ENCODE results near the gene ECEL1.
A peak's percentile ranks its signal among the peaks of the same experiment; 100 is the strongest.
"Not testable (repeated sequence)": the region's sequence is repeated elsewhere in the genome, so short reads cannot be mapped to it uniquely, and the experiment has no call there.

Gene ECEL1

GRCh38 chr2:232447638-232448303 is 39.9 kb downstream of the ECEL1 start:
- ChIA-PET POLR2A (no interaction called here), CTCF (interaction anchor here (1.0 to 3.6 kb wide), 13 partner anchors 9 to 595 kb away, joined by 3 to 38 read pairs (median 6); partner anchors contain the start of genes CHRND and PRSS56)
- no peak for DNase-seq (ENCODE audit: low read depth, low spot score)

GRCh38 chr2:232447091-232447620 is 40.5 kb downstream of the ECEL1 start:
- POLR2A ChIA-PET = no interaction called here

More at GRCh38 chr2:232447638-232448303, 39.9 kb downstream of the ECEL1 start:
- TF ChIP-seq, protein P1, sequence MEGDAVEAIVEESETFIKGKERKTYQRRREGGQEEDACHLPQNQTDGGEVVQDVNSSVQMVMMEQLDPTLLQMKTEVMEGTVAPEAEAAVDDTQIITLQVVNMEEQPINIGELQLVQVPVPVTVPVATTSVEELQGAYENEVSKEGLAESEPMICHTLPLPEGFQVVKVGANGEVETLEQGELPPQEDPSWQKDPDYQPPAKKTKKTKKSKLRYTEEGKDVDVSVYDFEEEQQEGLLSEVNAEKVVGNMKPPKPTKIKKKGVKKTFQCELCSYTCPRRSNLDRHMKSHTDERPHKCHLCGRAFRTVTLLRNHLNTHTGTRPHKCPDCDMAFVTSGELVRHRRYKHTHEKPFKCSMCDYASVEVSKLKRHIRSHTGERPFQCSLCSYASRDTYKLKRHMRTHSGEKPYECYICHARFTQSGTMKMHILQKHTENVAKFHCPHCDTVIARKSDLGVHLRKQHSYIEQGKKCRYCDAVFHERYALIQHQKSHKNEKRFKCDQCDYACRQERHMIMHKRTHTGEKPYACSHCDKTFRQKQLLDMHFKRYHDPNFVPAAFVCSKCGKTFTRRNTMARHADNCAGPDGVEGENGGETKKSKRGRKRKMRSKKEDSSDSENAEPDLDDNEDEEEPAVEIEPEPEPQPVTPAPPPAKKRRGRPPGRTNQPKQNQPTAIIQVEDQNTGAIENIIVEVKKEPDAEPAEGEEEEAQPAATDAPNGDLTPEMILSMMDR (IDR thresholded peaks at IDR 0.05; ENCODE audit: insufficient read depth, low read length, missing control alignments) = no peak
- H3K4me3 ChIP-seq (ENCODE audit: low read depth, low read length) = no peak overlapping the region

DNA sequence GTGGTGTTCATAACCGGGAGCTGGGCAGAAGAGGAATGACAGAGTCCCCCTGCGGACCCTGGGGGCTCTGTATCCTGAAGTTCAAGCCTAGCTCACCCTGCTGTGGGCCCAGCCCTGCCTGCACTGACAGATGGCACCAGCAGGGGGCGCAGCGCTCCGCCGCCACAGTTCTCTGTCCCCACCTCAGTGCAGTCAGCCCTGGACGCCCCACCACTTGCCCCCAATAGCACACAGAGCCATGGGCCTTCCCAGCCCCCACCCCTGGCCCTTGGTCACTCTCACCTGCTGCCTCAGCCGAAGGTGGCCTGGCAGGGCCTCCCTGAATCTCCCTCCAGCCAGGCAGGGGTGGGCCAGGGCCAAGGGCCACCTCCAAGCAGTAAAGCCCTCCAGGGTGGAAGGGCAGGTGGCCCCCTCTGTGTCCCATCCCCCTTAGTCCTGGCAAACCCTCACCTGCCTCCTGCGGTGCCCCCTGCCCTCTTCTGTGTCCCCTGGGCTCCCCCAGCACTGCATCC is 41.3 kb downstream of the ECEL1 start:
- CTCF ChIA-PET = interaction anchor here (0.8 to 3.6 kb wide), 15 partner anchors 9 to 594 kb away, joined by 3 to 38 read pairs (median 5); partner anchors contain the start of gene PRSS56
- POLR2A ChIA-PET; DNase-seq (ENCODE audit: low read depth, low spot score); H3K4me3 ChIP-seq (ENCODE audit: low read depth, low read length): not testable (repeated sequence)

More at GRCh38 chr2:232447091-232447620, 40.5 kb downstream of the ECEL1 start:
- CTCF ChIA-PET = interaction anchor here (0.8 to 3.6 kb wide), 16 partner anchors 10 to 595 kb away, joined by 3 to 38 read pairs (median 4); partner anchors contain the start of genes CHRND and PRSS56
- TF ChIP-seq, protein P1 (IDR thresholded peaks at IDR 0.05; ENCODE audit: insufficient read depth, low read length, missing control alignments) = no peak
- no peak for DNase-seq (ENCODE audit: low read depth, low spot score)
- H3K4me3 ChIP-seq (ENCODE audit: low read depth, low read length) = no peak overlapping the region

GRCh38 chr2:232445149-232445885 is 42.3 kb downstream of the ECEL1 start:
- POLR2A ChIA-PET; H3K4me3 ChIP-seq (ENCODE audit: low read depth, low read length); DNase-seq (ENCODE audit: low read depth, low spot score): not testable (repeated sequence)
- CTCF ChIA-PET = interaction anchor here (0.8 to 3.6 kb wide), 10 partner anchors 10 to 546 kb away, joined by 3 to 38 read pairs (median 6); partner anchors contain the start of gene PRSS56

- ChIA-PET POLR2A (no interaction called here), CTCF (interaction anchor here (0.5 to 2.0 kb wide), 13 partner anchors 9 to 545 kb away, joined by 3 to 14 read pairs (median 3); partner anchors contain the start of gene PRSS56)
- TF ChIP-seq, protein P1 (IDR thresholded peaks at IDR 0.05; ENCODE audit: insufficient read depth, low read length, missing control alignments) = peak; percentile 75
- no peak for DNase-seq (ENCODE audit: low read depth, low spot score)
- no peak overlapping the region for H3K4me3 ChIP-seq (ENCODE audit: low read depth, low read length)
Measured at GRCh38 chr2:232444409-232445148, 43.1 kb downstream of the ECEL1 start.

DNA sequence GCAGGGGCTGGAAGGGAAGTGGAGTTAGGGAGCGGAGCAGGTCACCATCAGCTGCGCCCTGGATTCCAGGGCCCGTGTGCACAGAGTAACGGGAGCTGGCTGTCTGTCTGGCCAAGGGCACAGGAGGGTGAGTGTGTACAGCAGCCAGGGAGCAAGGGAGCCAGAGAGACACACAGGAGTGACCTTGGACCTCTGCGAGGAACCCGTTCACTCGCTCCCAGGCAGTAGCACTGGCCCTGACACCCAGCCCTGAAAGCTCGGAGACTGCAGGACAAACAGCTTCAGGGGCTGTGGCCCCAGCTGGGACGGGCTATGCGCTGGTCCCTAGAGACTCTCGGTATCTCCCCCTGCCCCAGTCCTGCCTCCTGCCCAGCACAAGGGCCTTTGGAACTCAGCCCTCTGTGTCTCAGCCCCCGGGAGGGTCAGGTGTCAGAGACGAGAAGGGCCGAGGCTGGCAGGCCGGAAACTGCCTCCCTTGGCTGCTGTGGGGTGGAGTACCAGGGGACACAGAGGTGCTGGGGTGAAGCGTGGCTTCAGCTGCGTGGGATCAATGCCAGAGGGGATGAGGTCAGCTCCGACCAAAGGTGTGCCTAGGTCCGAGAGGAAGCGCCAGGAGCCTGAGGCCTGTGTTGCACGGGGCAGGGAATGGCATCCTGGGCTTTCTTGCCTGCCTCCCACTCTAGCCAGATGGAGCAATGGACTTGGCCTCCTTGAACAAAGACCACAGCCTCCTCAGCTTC is 43.8 kb downstream of the ECEL1 start:
- H3K4me3 ChIP-seq (ENCODE audit: low read depth, low read length); DNase-seq (ENCODE audit: low read depth, low spot score); POLR2A ChIA-PET: not testable (repeated sequence)
- CTCF ChIA-PET = interaction anchor here (0.7 to 2.0 kb wide), 9 partner anchors 9 to 543 kb away, joined by 3 to 14 read pairs (median 3); partner anchors contain the start of gene PRSS56

DNA sequence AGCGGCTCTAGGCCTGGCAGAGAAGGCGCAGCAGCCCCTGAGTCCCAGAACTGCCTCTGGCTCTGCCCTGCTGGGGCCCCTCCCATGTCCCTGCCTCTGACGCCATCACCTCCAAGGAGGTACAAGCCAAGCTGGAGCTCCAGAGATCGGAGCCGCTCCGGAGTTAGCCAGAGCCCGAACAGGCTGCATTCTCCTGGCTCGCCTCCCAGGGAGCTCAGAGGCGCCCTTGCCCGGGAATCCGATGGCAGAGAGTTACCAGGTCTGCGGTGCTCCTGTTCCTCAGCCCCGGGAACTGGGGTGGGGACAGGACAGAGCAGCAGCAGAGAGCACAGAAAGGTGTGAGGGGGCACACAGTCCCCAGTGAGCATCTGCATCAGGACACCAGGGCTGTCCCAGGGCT is 44.6 kb downstream of the ECEL1 start:
- DNase-seq (ENCODE audit: low read depth, low spot score); H3K4me3 ChIP-seq (ENCODE audit: low read depth, low read length); POLR2A ChIA-PET: not testable (repeated sequence)
- CTCF ChIA-PET = interaction anchor here (0.6 to 2.8 kb wide), 4 partner anchors 116 to 591 kb away, joined by 3 to 19 read pairs (median 4); no protein-coding TSS in a partner anchor

DNA sequence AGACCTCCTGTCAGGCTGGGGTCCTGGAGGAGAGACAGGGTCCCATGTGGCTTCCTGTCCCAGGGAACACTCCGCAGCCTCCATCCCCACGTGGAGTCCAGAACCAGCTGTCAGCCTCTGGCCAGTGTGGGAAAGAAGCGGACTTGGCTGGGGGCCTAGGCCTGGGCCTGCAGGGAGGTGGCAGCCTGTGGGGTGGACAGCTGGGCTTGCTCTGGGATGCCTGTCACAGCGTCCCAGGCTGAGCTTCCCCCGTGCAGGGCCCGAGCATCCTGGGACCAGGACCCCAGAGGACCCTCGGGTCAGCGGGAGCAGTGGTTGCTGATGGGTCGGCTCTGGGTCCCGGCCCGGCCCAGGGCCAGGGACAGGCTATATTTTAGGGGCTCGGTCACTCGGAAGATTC is 45.2 kb downstream of the ECEL1 start:
- POLR2A ChIA-PET = not testable (repeated sequence)
- CTCF ChIA-PET = interaction anchor here (0.6 to 3.9 kb wide), 9 partner anchors 17 to 590 kb away, joined by 3 to 60 read pairs (median 5); no protein-coding TSS in a partner anchor

DNA sequence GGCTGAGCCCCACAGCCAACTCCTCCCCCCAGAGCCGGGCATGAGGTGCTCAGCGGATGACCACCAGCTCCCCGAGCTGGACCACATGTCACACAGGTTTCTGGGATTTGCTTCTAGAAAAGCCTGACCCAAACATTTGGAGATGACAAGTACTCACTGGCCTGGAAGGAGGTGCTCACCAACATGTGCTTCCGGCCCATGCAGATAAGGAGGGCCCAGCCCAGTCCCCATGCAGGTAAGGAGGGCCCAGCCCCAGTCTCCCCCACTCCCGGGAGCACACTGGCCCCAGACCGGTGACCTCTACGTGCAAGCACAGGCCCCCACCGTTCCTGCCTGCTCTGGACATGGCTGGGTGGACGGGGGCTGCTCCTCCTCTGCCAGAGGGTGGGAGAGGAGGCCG is 45.7 kb downstream of the ECEL1 start:
- DNase-seq (ENCODE audit: low read depth, low spot score); H3K4me3 ChIP-seq (ENCODE audit: low read depth, low read length); POLR2A ChIA-PET: not testable (repeated sequence)
- CTCF ChIA-PET = interaction anchor here (1.3 to 3.9 kb wide), 10 partner anchors 17 to 590 kb away, joined by 3 to 60 read pairs (median 5); no protein-coding TSS in a partner anchor

More for the DNA sequence above, 45.2 kb downstream of the ECEL1 start:
- not testable (repeated sequence) for H3K4me3 ChIP-seq (ENCODE audit: low read depth, low read length); DNase-seq (ENCODE audit: low read depth, low spot score)
